Stimulated activated CD4-positive, alpha-beta T cell treated with anti-CD3 and anti-CD28 coated beads, TNF-alpha, amount 100 ng/mL, for 24 hours (primary cell): ENCODE results near the gene IL17RC.
A peak's percentile ranks its signal among the peaks of the same experiment; 100 is the strongest.
"Not testable (repeated sequence)": the region's sequence is repeated elsewhere in the genome, so short reads cannot be mapped to it uniquely, and the experiment has no call there.

Source experiments
- DNase-seq, 3 experiments: peaks; one replicate each; pipeline ENCODE4 v3.0.0-alpha.2; 2020; ENCODE audit warnings: low read depth in 3 of 3

The IL17RC gene, protein sequence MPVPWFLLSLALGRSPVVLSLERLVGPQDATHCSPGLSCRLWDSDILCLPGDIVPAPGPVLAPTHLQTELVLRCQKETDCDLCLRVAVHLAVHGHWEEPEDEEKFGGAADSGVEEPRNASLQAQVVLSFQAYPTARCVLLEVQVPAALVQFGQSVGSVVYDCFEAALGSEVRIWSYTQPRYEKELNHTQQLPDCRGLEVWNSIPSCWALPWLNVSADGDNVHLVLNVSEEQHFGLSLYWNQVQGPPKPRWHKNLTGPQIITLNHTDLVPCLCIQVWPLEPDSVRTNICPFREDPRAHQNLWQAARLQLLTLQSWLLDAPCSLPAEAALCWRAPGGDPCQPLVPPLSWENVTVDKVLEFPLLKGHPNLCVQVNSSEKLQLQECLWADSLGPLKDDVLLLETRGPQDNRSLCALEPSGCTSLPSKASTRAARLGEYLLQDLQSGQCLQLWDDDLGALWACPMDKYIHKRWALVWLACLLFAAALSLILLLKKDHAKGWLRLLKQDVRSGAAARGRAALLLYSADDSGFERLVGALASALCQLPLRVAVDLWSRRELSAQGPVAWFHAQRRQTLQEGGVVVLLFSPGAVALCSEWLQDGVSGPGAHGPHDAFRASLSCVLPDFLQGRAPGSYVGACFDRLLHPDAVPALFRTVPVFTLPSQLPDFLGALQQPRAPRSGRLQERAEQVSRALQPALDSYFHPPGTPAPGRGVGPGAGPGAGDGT

GRCh38 chr3:9916734-9917680 lies at the start of gene IL17RC:
TSS of gene IL17RC (plus strand) at chr3:9917098. CDS start at chr3:9917316, 218 bp downstream.
- peak in 1 of 3 experiments; percentile 44 for DNase-seq

DNA sequence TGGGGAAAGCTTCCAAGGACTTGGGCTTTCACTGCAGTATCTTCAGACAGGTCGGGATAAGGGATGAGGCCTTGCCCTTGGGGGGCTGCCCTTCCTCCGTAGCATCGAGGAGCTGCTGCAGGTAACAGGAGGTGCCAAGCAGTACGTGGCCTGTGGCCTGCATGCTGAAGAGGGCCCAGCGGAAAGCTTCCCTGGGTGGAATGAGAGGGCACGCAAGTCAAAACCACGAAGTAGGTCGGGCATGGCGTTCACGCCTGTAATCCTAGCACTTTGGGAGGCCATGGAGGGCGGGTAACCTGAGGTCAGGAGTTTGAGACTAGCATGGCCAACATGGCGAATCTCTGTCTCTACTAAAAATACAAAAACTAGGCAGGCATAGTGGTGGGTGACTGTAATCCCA lies 49.8 kb upstream of the IL17RC start:
- DNase-seq = no peak

GRCh38 chr3:9869955-9870354 lies 46.9 kb upstream of the IL17RC start:
- DNase-seq = no peak

- DNase-seq = no peak
Measured at GRCh38 chr3:9870978-9871377, 45.9 kb upstream of the IL17RC start.

- not testable (repeated sequence) for DNase-seq
Measured at GRCh38 chr3:9872067-9872466, 44.8 kb upstream of the IL17RC start.

GRCh38 chr3:9875448-9875847 lies 41.5 kb upstream of the IL17RC start:
- no peak for DNase-seq

- not testable (repeated sequence) for DNase-seq
Measured at GRCh38 chr3:9876255-9876654, 40.6 kb upstream of the IL17RC start.

- no peak for DNase-seq
Measured at GRCh38 chr3:9876991-9877390, 39.9 kb upstream of the IL17RC start.

DNA sequence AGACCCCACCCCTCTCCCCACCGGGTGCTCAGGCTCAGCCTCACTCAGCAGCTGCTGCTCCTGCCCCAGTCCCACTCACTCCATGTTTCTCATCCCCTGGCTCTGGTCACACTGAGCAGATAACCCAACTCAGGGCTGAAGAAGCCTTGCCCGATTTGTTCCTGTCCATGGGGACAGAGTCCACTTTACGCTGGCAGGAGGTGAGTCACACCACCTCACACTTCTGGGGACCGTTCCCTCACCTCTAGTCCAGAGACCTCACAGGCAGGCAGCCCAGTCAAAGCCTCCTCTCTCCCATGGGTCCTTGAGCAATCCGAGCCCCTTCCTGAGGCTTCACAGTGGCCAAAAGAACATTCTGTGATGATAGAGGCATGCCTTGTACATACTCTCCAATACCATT lies 38.2 kb upstream of the IL17RC start:
- no peak for DNase-seq

- DNase-seq = no peak
Measured at GRCh38 chr3:9879830-9880549, 36.9 kb upstream of the IL17RC start, which contains the start of gene CIDEC. TSS of gene CIDEC (minus strand) at chr3:9880253. CDS start at chr3:9878486, 1,767 bp downstream.

DNA sequence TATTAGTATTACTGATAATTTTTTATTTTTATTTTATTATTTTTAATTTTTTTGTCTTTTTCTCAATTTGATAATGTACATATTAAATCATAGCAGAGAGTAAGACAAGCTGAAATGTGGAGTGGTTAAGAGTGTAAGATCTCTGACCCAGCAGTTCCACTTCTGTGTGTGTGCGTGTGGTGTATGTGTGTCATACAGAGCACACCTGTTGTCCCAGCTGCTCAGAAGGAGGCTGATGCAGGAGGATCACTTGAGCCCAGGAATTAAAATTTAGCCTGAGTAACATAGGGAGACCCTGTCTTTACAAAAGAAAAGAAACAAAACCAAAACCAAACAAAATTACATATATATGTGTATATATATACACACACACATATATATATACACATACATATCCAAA lies 35.5 kb upstream of the IL17RC start:
- no peak for DNase-seq

GRCh38 chr3:9883706-9884554 lies 33.0 kb upstream of the IL17RC start:
- DNase-seq = no peak

DNA sequence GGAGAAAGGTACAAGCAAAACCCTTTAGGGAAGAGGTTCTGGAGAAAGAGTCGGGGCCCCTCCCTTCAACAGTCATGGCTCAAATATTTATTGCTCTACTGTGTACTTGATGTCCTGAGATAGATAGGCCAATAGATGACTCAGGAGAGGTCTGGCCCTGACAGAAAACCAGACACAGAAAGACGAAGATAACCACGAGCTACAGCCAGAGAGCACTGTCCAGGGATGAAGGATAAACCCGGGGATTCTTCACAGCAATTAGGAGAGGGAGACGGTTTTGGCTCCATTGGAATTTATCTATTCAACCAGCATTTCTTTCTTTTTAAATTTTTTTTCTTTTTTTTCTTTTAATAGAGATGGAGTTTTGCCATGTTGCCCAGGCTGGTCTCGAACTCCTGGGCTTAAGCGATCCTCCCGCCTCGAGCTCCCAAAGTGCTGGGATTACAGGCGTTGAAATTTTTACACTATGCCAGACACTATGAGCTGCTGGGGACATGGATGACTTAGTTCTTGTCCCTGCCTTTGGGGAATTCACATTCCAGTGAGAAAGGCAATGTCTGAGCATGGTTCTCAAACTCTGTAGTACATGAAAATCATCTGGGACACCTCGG lies 32.2 kb upstream of the IL17RC start:
- no peak for DNase-seq

DNA sequence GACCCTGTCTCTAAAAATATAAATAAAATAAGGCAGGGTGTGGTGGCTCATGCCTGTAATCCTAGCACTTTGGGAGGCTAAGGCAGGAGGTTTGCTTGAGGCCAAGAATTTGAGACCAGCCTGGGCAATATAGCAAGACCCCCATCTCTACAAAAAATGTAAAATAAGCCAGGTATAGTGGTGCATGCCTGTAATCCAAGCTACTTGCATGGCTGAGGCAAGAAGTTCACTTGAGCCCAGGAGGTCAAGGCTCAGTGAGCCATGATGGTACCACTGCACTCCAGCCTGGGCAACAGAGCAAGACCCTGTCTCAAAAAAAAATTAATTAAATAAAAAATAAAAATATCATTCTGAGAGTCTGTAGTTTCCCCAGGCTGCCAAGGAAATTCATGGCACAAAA lies 30.6 kb upstream of the IL17RC start:
- DNase-seq = no peak

DNA sequence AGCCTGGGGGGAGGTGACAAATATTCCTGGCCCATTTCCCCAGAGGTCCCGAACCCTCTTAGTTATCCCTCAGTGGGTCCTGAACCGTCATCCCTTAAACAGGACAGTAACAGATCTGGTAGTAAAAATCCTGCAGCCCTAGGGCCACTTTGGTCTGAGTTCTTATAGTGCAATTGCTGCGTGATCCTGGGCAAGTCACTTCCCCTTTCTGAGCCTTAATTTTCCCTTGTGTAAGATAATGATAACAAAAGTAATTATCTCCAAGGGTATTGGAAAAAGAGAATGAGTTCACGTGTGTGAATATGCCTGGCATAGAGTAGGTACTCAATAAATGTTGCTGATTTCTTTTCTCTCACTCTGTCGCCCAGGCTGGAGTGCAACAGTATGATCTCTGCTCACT lies 29.4 kb upstream of the IL17RC start:
- DNase-seq = no peak

DNA sequence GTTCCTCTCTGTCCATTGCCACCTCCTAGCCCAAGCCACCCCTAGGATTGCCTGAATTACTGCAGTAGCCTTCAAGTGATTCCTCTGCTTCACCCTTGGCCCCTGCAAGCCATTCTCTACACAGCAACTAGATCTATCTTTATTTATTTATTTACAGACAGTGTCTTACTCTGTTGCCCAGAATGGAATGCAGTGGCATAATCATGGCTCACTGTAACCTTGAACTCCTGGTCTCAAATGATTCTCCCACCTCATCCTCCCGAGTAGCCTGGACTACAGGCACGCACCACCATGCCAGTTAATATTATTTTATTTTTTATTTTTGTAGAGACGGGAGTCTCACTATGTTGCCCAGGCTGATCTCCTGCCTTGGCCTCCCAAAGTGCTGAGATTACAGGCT lies 28.4 kb upstream of the IL17RC start:
- DNase-seq = no peak

DNA sequence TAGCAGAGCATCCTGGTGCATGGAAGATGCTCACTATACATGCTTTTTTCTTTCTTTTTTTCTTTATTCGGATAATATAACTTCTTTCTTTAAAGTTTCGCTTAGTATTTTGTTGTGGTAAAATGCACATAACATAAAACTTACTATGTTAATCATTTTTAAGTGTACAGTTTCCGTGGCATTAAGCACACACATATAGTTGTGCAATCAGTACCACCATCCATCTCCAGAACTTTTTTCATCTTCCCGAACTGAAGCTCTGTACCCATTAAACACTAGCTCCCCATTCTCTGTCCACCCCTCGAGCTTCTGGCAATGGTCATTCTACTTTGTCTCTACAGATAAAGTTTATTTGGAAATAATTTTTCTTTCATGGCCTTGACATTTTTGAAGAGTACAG lies 27.5 kb upstream of the IL17RC start:
- no peak for DNase-seq

DNA sequence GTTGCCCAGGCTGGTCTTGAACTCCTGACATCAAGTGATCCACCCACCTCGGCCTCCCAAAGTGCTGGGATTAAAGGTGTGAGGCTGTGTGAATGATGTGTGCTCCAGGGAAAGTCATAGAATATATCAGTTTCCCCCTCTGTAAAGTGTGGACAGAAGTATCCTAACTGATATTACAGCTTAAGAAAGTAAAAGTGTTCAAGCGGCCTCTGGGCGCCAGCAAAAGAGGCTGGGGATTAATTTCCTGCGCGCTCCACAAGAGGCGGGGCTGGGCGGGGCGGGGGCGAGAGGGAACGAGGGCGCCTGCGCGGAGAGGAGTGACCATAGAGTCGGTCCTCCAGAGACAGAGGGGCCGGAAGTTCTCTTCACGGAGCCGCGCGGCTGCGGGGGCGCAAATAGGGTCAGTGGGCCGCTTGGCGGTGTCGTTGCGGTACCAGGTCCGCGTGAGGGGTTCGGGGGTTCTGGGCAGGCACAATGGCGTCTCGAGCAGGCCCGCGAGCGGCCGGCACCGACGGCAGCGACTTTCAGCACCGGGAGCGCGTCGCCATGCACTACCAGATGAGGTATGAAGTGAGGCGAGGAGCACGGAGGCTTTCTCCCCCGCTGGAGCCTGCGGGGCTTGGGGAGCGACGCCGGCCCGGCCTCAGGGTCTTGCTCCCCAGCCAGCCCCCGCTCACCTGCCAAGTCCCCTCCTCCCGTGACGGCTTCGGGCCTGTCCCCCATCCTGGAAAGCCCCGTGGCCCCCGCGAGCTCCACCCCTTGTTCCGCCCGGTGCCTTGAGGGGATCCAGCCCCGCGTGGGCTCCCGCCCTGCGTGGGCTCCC lies 26.4 kb upstream of the IL17RC start, which contains the start of gene JAGN1:
JAGN1 (plus strand) TSS at position 362 of the 823 bp plus-strand sequence; CDS start at position 475, 113 bp downstream.
- peak; percentile 79 to 90 (median 80) for DNase-seq
